GM19193 (cell line): ENCODE data around the gene SLK.

Experiments
- POLR2A ChIP-seq: IDR thresholded peaks from 4 replicates; pipeline ENCODE4 v1.6.1; 2011; ENCODE audit not compliant: insufficient read depth, insufficient read length; ENCODE audit errors: extremely low read depth

Gene SLK

DNA sequence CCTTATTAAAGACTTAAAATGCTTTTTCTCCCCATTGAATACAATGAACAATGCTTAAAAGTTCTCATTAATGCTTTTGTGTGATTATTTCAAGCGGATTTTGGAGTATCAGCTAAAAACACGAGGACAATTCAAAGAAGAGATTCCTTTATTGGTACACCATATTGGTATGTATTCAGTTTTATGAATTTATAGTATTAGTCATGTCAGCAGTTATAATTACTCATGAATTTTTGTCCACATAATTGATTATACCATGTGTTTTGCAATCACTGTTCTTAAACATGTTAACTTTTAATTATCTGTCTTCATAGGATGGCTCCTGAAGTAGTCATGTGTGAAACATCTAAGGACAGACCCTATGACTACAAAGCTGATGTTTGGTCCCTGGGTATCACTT, 31.9 kb downstream of the SLK start:
- TF ChIP-seq POLR2A: no peak

GRCh38 chr10:104002911-104003310, 36.0 kb downstream of the SLK start:
- no peak for TF ChIP-seq POLR2A

- no peak for TF ChIP-seq POLR2A
Observed at GRCh38 chr10:104005172-104005863, 38.4 kb downstream of the SLK start.

- TF ChIP-seq POLR2A: no peak
Observed at GRCh38 chr10:104011904-104012303, 45.0 kb downstream of the SLK start.

GRCh38 chr10:104013489-104013888, 46.5 kb downstream of the SLK start:
- no peak for TF ChIP-seq POLR2A

DNA sequence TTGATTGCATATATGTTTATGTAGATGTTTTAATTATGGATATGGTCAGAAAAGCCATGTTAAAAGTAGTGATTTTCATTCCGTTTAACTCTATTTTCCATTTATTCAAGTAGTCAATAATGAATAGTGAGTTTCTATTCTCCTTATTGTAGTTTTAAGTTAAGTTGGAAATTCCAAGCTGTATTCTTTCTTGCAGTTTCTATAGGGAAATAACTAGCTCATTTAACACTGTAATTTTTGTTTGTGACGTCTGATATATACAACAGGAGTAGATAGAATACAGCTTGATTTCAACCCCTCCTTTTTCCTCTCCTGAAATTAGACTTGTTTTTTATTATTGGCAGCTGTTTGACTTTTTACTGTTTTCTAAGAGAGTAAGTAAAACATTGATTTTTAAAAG, 47.2 kb downstream of the SLK start:
- no peak for TF ChIP-seq POLR2A

DNA sequence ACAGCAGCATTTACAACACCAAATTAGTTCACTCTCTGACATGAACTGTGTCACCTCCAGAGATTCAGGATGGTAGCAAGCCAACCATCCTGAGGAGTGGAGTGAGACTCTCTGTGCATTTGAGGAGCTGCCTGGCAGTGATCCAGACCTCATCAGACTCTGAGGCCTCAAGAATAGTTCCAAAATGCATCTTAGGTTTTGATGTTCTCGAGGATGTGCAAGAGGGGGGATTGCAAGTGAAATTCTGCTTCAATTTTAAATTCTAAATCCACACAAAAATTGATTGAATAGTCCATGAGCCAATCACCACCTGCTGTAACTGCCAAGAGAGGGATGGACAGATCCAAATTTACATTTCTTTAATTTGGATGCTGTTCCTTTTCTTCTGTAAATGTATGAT, 49.7 kb downstream of the SLK start:
- no peak for TF ChIP-seq POLR2A

DNA sequence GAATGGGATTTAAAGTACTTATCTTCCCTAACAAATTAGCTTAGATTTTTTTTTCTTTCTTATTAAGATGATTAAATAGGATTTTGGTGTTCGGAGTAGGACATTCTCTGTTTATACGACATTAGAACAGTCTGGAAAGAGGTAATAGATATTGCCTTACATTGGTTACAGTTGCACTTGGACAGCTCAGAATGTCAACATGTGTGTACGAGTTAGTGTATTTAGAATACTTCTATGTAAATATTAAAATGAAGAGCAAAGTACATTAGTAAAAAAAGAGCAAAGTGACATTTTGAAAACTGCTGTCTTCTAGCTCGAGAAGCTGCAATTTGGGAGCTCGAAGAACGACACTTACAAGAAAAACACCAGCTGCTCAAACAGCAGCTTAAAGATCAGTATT, 51.5 kb downstream of the SLK start:
- no peak for TF ChIP-seq POLR2A

GRCh38 chr10:104020020-104020419, 53.1 kb downstream of the SLK start:
- no peak for TF ChIP-seq POLR2A

- TF ChIP-seq POLR2A: no peak
Observed at GRCh38 chr10:104021246-104021645, 54.3 kb downstream of the SLK start.

GRCh38 chr10:104022026-104022425, 55.1 kb downstream of the SLK start:
- TF ChIP-seq POLR2A: no peak

DNA sequence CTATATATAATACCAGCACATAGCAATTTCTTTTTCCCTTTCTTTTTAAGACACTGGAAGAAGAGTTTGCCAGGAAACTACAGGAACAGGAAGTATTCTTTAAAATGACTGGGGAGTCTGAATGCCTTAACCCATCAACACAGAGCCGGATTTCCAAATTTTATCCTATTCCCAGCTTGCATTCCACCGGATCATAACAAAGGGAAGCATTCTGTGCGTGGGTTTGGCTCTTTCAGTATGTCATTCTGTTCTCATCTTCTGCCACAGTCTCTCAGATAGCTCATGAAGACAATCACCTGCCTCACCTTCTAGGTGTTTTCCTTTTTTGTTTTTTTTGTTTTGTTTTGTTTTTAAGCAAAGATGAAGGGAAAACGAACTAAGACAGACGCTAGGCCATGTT, 58.6 kb downstream of the SLK start:
- TF ChIP-seq POLR2A: no peak

- TF ChIP-seq POLR2A: no peak
Observed at GRCh38 chr10:104026762-104027161, 59.8 kb downstream of the SLK start.

- TF ChIP-seq POLR2A: no peak
Observed at GRCh38 chr10:104028146-104028545, 61.2 kb downstream of the SLK start.

DNA sequence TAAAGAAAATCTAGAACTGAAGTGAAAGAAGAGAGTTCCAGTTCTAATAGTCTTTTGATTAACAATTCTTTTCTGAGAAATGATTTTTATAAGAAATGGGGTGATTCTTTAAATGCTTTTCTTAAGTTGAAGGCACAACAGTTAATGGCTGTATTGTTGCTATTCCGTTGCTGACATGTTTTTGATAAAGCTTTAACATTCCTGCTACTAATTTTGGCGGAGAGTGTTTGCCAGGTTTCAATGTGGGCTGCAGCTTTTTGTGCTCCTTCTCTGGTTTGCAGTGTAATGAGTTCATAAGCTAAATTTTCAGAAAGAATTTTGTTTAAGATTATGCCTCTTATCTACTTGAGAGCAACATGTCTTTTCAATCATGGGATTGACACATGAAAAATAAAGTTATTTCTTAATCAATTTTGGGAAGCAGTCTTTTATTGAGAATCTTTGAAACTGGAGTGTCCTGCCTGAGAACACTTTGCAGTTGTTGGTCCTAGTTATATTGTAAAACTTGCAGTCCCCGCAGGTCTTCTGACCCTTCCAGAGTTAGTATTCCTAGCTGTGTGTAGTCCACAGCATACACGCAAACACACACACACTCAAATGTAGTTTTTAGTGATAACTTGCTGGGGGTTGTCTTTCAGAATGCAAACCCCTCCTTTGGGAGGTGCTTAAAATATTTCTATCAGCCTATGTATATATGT, 62.0 kb downstream of the SLK start:
- no peak for TF ChIP-seq POLR2A

DNA sequence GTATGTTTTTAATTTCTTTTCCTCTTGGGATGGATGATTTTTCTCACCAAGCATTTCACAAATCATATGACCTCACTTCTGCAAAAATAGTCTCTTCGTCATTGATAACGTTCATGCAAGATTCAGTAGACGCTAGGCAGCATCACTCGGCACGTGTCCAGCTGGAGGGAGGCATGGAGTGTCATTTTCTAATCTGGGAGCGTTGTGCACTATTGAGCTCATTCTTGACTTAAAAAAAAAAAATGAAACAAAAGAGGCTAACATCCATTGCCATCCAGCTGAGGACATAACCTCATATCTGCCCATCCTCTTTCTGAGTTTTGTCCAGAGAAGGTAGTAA, 62.6 kb downstream of the SLK start:
- no peak for TF ChIP-seq POLR2A

DNA sequence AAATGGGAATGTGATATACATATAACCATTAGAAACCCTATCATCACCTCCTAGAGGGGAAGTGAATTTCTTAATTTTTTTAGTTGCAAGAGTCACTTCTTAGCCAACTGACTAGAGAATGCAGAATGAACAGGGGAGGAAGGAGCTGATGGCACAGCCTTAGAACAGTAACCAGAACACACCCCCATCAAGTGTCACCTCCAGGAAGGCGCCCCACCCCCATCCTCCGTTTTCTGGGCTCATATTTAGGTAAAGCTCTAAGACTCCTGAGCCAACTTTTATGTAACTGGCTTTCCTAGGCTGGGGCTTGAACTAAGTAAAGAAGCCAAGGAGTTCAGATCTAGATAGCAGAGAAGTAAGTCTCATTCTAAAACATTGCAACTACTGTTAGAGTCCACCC, 64.7 kb downstream of the SLK start:
- TF ChIP-seq POLR2A: no peak

GRCh38 chr10:104032144-104032775, 65.3 kb downstream of the SLK start:
- no peak for TF ChIP-seq POLR2A
